ENCODE measurements around the gene MAP1LC3B2.
A peak's percentile ranks its signal among the peaks of the same experiment; 100 is the strongest.

MAP1LC3B2 gene

DNA sequence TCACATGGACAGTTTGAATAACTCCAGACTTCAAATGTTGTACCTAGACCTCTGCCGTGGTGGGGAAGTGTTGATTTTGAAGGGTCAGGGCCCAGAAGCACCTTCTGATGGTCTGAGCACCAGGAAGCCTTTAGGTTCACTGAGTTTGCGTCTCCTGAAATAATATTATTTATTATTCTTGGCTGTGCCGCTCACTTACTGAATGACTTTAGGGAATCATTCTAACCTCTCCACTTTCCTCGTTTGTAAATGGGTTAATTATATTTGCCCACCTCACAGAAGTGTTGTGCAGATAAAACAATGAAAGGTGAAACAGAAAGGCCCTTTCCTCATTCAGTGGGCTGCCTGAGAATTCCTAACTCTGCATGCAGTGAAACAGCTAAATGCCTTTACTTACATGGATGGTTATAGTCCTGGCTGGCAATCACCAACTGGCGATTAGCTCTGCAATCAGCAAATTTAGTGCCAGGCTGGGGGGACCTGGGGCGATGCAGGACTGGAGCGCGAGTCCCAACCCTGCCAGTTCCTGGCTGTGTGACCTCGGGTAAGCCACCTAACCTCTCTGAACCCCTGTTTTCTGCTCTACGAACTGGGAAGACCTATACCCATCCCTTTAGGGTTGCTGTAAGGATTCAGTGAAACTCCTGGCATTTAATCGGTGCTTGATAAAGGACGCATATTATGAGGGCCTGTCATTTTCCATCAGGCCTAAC, 57.5 kb downstream of the MAP1LC3B2 start:
- Histone ChIP-seq H2BK120ac (ENCODE audit: low read depth, low read length) (no peak overlapping the region), H3K4me3 (ENCODE audit: low read length) (no peak overlapping the region), H3K79me1 (ENCODE audit: low read length) (no peaks in the 10 kb centered on the region), H3K4ac (ENCODE audit: low read depth, low read length) (no peak overlapping the region), H2BK5ac (ENCODE audit: low read length) (no peak overlapping the region), H4K8ac (ENCODE audit: low read depth, low read length) (no peak overlapping the region), H3K56ac (ENCODE audit: low read length) (no peak overlapping the region), H3K4me2 (ENCODE audit: low read length) (no peak overlapping the region), H3K18ac (ENCODE audit: low read length) (no peak overlapping the region), H3K23ac (ENCODE audit: low read length) (no peak overlapping the region), H2AK5ac (ENCODE audit: low read length) (no peak overlapping the region), H3K9ac (ENCODE audit: low read length) (no peak overlapping the region), H3K4me1 (ENCODE audit: control insufficient read depth, low read depth, low read length) (peaks cover 3% of the 10 kb centered on the region), H2BK15ac (replicated peaks; ENCODE audit: low read depth) (no peak overlapping the region), H4K5ac (ENCODE audit: low read length) (no peak overlapping the region), H3K27ac (ENCODE audit: low read depth, low read length) (no peak overlapping the region), H3K36me3 (ENCODE audit: control insufficient read depth, insufficient read depth, low read length) (no peaks in the 10 kb centered on the region), H3K27me3 (ENCODE audit: insufficient read depth, low read length, poor library complexity) (no peaks in the 10 kb centered on the region), H3K79me2 (ENCODE audit: control insufficient read depth, insufficient read depth, low read length) (no peaks in the 10 kb centered on the region)
- WGBS (ENCODE audit: extremely low coverage, insufficient coverage, low lambda C conversion rate), result no CpG with 5 or more reads among the region's 12 CpGs
- no peak for DNase-seq

DNA sequence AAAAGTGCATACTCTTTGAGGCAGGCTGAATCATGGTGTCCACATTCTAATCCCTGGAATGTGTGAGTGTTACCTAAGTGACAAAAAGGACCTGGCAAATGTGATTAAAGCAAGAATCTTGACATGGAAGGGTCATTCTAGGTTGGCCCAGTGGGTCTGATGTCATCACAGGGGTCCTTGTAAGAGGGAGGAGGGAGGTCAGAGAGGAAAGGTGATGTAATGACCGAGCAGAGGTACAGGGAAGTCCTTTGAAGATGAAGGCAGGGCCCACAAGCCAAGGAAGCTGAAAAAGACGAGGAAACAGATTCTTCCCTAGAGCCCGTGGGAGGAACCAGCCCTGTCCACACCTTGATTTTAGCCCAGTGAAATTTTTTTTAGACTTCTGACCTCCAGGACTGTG, 60.1 kb downstream of the MAP1LC3B2 start:
- H2BK5ac ChIP-seq (ENCODE audit: low read length), result no peak overlapping the region
- peak overlapping the region; percentile 49 for H3K56ac ChIP-seq (ENCODE audit: low read length)
- no peak overlapping the region for H2BK15ac ChIP-seq (replicated peaks; ENCODE audit: low read depth)
- peak; percentile 83 for DNase-seq
- peaks cover 3% of the 10 kb centered on the region for H3K4me1 ChIP-seq (ENCODE audit: control insufficient read depth, low read depth, low read length)
- H3K36me3 ChIP-seq (ENCODE audit: control insufficient read depth, insufficient read depth, low read length), result no peaks in the 10 kb centered on the region
- no peak overlapping the region for H3K9ac ChIP-seq (ENCODE audit: low read length)
- no peak overlapping the region for H4K5ac ChIP-seq (ENCODE audit: low read length)
- no peak overlapping the region for H2AK5ac ChIP-seq (ENCODE audit: low read length)
- H3K27me3 ChIP-seq (ENCODE audit: insufficient read depth, low read length, poor library complexity), result no peaks in the 10 kb centered on the region
- no peak overlapping the region for H4K8ac ChIP-seq (ENCODE audit: low read depth, low read length)
- H2BK120ac ChIP-seq (ENCODE audit: low read depth, low read length), result no peak overlapping the region
- no peak overlapping the region for H3K4me3 ChIP-seq (ENCODE audit: low read length)
- no peak overlapping the region for H3K4me2 ChIP-seq (ENCODE audit: low read length)
- H3K23ac ChIP-seq (ENCODE audit: low read length), result no peak overlapping the region
- no peak overlapping the region for H3K27ac ChIP-seq (ENCODE audit: low read depth, low read length)
- H3K79me1 ChIP-seq (ENCODE audit: low read length), result no peaks in the 10 kb centered on the region
- WGBS (ENCODE audit: extremely low coverage, insufficient coverage, low lambda C conversion rate), result no CpG with 5 or more reads among the region's 3 CpGs
- H3K4ac ChIP-seq (ENCODE audit: low read depth, low read length), result no peak overlapping the region
- no peaks in the 10 kb centered on the region for H3K79me2 ChIP-seq (ENCODE audit: control insufficient read depth, insufficient read depth, low read length)
- no peak overlapping the region for H3K18ac ChIP-seq (ENCODE audit: low read length)

DNA sequence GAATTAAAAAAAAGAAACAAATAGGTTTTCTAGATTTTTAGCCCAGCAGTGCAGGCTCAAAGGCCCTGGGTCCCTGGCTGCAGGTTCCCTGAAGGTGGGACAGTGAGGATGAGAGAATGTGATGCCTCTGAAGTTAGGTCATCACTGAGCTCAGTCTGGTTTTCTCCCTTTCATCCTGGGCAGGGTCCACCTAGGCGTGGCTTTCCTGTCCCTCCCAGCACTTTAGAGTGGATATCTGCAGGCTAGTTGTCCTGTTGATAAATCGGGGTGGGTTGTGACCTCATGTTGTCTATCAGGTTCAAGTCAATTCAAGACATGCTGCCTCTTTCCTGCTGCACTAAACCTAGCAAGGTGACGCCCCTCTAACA, 60.9 kb downstream of the MAP1LC3B2 start:
- Histone ChIP-seq H3K9ac (ENCODE audit: low read length) (no peak overlapping the region), H3K56ac (ENCODE audit: low read length) (peak overlapping the region; percentile 49), H2BK15ac (replicated peaks; ENCODE audit: low read depth) (no peak overlapping the region), H3K23ac (ENCODE audit: low read length) (no peak overlapping the region), H3K18ac (ENCODE audit: low read length) (no peak overlapping the region), H2AK5ac (ENCODE audit: low read length) (no peak overlapping the region), H4K5ac (ENCODE audit: low read length) (no peak overlapping the region), H4K8ac (ENCODE audit: low read depth, low read length) (no peak overlapping the region), H3K4ac (ENCODE audit: low read depth, low read length) (no peak overlapping the region), H2BK120ac (ENCODE audit: low read depth, low read length) (no peak overlapping the region), H3K79me1 (ENCODE audit: low read length) (no peaks in the 10 kb centered on the region), H3K27ac (ENCODE audit: low read depth, low read length) (no peak overlapping the region), H3K4me1 (ENCODE audit: control insufficient read depth, low read depth, low read length) (peaks cover 3% of the 10 kb centered on the region), H3K27me3 (ENCODE audit: insufficient read depth, low read length, poor library complexity) (no peaks in the 10 kb centered on the region), H3K4me2 (ENCODE audit: low read length) (no peak overlapping the region), H3K79me2 (ENCODE audit: control insufficient read depth, insufficient read depth, low read length) (no peaks in the 10 kb centered on the region), H2BK5ac (ENCODE audit: low read length) (no peak overlapping the region), H3K4me3 (ENCODE audit: low read length) (no peak overlapping the region), H3K36me3 (ENCODE audit: control insufficient read depth, insufficient read depth, low read length) (no peaks in the 10 kb centered on the region)
- no CpG with 5 or more reads among the region's 3 CpGs for WGBS (ENCODE audit: extremely low coverage, insufficient coverage, low lambda C conversion rate)
- DNase-seq, result peak; percentile 89

DNA sequence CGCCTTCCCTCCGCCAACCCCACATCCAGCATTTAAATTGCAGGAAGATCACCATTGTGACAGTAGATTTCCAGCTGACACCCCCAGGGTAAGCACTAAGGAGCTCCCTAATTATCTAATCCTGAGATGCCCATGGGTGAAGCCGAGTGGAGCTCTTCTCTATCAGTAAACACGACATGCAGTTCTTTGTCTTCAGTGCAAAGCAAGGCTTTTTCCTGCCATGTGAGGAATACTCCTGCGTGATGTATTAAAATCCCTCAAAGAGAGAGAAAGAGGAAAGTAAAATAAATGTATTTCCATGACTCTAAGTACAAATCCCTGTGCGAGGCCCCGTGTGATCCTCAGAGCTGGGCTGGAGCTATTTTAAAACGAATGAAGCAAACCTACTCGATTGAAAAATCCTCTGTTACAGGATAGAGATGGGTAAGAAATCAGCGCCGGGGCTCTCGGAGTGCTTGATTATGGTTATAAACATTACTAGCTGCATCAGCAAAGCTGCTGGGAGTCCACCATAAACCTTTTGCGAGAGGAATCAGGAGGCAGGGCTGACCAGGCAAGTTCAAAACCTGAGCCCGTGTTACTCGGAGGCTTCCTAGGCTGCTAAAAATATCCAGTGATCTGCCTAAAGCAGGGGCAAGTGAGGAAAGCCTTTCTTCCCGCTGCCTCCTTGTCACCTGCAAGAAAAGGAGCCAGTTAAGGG, 61.5 kb downstream of the MAP1LC3B2 start:
- no peak overlapping the region for H3K4ac ChIP-seq (ENCODE audit: low read depth, low read length)
- H3K79me2 ChIP-seq (ENCODE audit: control insufficient read depth, insufficient read depth, low read length), result no peaks in the 10 kb centered on the region
- no peak overlapping the region for H3K56ac ChIP-seq (ENCODE audit: low read length)
- H3K18ac ChIP-seq (ENCODE audit: low read length), result no peak overlapping the region
- H3K4me1 ChIP-seq (ENCODE audit: control insufficient read depth, low read depth, low read length), result peaks cover 3% of the 10 kb centered on the region
- H3K36me3 ChIP-seq (ENCODE audit: control insufficient read depth, insufficient read depth, low read length), result no peaks in the 10 kb centered on the region
- H3K23ac ChIP-seq (ENCODE audit: low read length), result no peak overlapping the region
- H2BK5ac ChIP-seq (ENCODE audit: low read length), result no peak overlapping the region
- no peaks in the 10 kb centered on the region for H3K79me1 ChIP-seq (ENCODE audit: low read length)
- H2BK120ac ChIP-seq (ENCODE audit: low read depth, low read length), result no peak overlapping the region
- WGBS (ENCODE audit: extremely low coverage, insufficient coverage, low lambda C conversion rate), result no CpG with 5 or more reads among the region's 16 CpGs
- DNase-seq, result peak; percentile 23
- no peaks in the 10 kb centered on the region for H3K27me3 ChIP-seq (ENCODE audit: insufficient read depth, low read length, poor library complexity)
- H2AK5ac ChIP-seq (ENCODE audit: low read length), result no peak overlapping the region
- no peak overlapping the region for H4K5ac ChIP-seq (ENCODE audit: low read length)
- no peak overlapping the region for H3K4me2 ChIP-seq (ENCODE audit: low read length)
- no peak overlapping the region for H3K9ac ChIP-seq (ENCODE audit: low read length)
- no peak overlapping the region for H4K8ac ChIP-seq (ENCODE audit: low read depth, low read length)
- H3K27ac ChIP-seq (ENCODE audit: low read depth, low read length), result no peak overlapping the region
- no peak overlapping the region for H3K4me3 ChIP-seq (ENCODE audit: low read length)
- H2BK15ac ChIP-seq (replicated peaks; ENCODE audit: low read depth), result no peak overlapping the region

DNA sequence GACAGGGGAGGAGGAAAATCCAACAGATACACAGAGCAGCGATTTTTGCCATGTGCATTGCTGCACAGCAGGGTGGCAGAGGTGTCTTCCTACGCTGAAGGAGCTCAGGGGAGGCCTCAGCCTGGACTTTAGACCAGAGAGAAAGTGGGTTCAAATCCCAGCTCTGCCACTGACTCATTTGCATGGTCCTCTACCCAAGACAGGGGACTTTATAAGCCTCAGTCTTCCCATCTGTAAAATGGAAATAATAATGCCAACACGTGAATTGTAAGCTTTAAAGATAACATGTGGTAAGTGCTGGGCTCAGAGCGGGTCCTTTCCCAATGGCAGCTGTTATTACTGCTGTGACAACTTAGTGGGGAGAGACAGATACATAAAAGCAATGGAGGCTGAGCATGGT, 62.0 kb downstream of the MAP1LC3B2 start:
- no peak overlapping the region for H3K27ac ChIP-seq (ENCODE audit: low read depth, low read length)
- no peaks in the 10 kb centered on the region for H3K79me2 ChIP-seq (ENCODE audit: control insufficient read depth, insufficient read depth, low read length)
- no peak overlapping the region for H3K9ac ChIP-seq (ENCODE audit: low read length)
- no peak overlapping the region for H4K5ac ChIP-seq (ENCODE audit: low read length)
- H2BK120ac ChIP-seq (ENCODE audit: low read depth, low read length), result no peak overlapping the region
- H2AK5ac ChIP-seq (ENCODE audit: low read length), result no peak overlapping the region
- H3K4ac ChIP-seq (ENCODE audit: low read depth, low read length), result no peak overlapping the region
- H3K56ac ChIP-seq (ENCODE audit: low read length), result no peak overlapping the region
- no CpG with 5 or more reads among the region's 4 CpGs for WGBS (ENCODE audit: extremely low coverage, insufficient coverage, low lambda C conversion rate)
- no peak overlapping the region for H4K8ac ChIP-seq (ENCODE audit: low read depth, low read length)
- H3K23ac ChIP-seq (ENCODE audit: low read length), result no peak overlapping the region
- H3K4me2 ChIP-seq (ENCODE audit: low read length), result no peak overlapping the region
- no peak overlapping the region for H3K4me3 ChIP-seq (ENCODE audit: low read length)
- no peak overlapping the region for H2BK5ac ChIP-seq (ENCODE audit: low read length)
- no peaks in the 10 kb centered on the region for H3K79me1 ChIP-seq (ENCODE audit: low read length)
- no peak for DNase-seq
- no peak overlapping the region for H2BK15ac ChIP-seq (replicated peaks; ENCODE audit: low read depth)
- H3K36me3 ChIP-seq (ENCODE audit: control insufficient read depth, insufficient read depth, low read length), result no peaks in the 10 kb centered on the region
- no peaks in the 10 kb centered on the region for H3K27me3 ChIP-seq (ENCODE audit: insufficient read depth, low read length, poor library complexity)
- H3K18ac ChIP-seq (ENCODE audit: low read length), result no peak overlapping the region
- peaks cover 3% of the 10 kb centered on the region for H3K4me1 ChIP-seq (ENCODE audit: control insufficient read depth, low read depth, low read length)
